Epithelial cell of proximal tubule (primary cell): ENCODE measurements around the gene RSPH6A. TPM values are rescaled to one million over a fixed set of nuclear protein-coding genes. Genes with fewer than 3 reads are reported as not detected.
"Not testable (repeated sequence)": the region's sequence is repeated elsewhere in the genome, so short reads cannot be mapped to it uniquely, and the experiment has no call there.

Experiments
- DNase-seq: peaks from one replicate; pipeline ENCODE4 v3.0.0-alpha.2; 2011; ENCODE audit warnings: low read depth
- H3K4me3 ChIP-seq: 2 replicates; pipeline ENCODE4 v1.5.1; 2011; ENCODE audit warnings: low read depth, mild to moderate bottlenecking, low read length
- total RNA-seq: library from RNA; depleted of rRNA; stranded (reverse); fragments of >200 nt; gene quantifications from 2 replicates; pipeline ENCODE4 v1.2.3, GENCODE V29; 2015
- TF ChIP-seq, protein P1 (sequence below): conservative IDR thresholded peaks from 2 replicates; pipeline ENCODE4 v1.5.1; 2012; ENCODE audit warnings: low read depth, mild to moderate bottlenecking, low read length

The RSPH6A gene
- total RNA-seq, 1 donor from 2014 or later: not detected

DNA sequence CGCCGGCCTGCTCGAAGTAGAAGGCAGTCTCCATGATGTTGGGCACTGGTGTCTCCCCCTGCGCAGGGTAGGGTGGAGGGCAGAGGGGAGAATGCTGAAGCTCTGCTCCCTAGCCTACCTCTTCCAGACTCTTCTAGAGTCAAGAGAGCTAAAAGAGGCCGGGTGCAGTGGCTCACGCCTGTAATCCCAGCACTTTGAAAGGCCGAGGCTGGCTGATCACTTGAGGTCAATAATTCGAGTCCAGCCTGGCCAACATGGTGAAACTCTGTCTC, 10.2 kb downstream of the RSPH6A start:
- TF ChIP-seq, protein P1, sequence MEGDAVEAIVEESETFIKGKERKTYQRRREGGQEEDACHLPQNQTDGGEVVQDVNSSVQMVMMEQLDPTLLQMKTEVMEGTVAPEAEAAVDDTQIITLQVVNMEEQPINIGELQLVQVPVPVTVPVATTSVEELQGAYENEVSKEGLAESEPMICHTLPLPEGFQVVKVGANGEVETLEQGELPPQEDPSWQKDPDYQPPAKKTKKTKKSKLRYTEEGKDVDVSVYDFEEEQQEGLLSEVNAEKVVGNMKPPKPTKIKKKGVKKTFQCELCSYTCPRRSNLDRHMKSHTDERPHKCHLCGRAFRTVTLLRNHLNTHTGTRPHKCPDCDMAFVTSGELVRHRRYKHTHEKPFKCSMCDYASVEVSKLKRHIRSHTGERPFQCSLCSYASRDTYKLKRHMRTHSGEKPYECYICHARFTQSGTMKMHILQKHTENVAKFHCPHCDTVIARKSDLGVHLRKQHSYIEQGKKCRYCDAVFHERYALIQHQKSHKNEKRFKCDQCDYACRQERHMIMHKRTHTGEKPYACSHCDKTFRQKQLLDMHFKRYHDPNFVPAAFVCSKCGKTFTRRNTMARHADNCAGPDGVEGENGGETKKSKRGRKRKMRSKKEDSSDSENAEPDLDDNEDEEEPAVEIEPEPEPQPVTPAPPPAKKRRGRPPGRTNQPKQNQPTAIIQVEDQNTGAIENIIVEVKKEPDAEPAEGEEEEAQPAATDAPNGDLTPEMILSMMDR: no peak
- DNase-seq: no peak
- H3K4me3 ChIP-seq: no peak overlapping the region

DNA sequence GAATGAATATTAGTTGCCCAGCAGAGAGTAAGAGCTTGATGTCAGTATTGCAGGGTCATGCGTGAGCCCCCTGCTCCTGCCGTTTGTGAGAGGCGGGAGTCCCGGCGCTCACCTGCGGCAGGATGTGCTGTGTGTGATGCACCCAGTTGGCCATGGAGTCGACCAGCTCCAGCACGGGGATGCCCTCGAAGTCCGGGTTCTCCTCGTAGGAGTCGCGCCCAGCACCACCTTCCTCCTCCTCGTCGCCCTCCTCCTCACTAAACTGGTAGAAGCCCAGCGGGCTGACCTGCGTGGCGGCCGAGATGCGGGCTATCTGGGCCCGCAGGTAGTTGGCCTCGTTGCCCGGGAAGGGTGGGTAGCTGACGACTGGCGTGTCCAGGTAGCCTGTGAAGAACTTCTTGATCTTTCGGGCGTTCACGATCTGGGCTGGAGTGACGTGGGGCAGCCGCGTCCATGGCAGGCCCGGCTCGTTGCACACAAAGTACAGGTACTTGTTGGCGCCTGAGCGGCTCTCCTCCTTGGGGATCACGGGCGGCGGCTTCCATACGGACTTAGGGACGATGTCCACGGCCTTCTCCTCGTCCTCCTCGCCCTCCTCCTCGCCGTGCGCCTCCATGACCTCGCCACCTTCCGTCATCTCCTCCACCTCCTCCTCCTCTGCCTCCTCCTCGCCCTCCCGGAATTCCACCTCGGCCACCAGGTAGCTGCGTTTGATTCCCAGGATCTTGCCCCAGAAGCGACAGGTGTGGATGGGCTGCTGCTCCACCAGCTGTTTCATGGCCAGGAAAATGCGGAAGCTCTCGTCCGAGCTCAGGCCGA, 10.8 kb downstream of the RSPH6A start:
- no peak overlapping the region for H3K4me3 ChIP-seq
- DNase-seq: no peak
- TF ChIP-seq, protein P1: no peak

DNA sequence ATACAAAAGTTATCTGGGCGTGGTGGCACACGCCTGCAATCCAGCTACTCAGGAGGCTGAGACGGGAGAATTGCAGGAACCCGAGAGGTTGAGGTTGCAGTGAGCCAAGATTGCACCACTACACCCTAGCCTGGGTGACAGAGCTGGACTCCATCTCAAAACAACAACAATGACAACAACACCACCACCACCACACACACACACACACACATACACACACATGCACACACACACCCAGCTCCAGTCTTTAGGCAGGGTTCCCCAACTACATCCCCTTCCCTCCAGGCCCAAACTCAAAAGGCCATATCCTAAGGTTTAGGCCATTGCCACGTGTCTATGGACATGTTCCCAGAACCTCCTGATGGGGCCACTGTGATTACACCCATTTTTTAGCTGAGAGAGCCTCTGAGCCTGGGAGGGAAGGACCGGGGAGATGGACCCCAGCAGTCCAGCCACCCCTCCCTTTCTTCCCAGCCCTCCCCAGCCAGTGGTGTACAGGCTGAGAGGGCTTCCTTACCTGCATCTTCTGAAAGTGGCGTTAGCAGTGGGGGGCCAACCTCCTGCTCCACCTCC, 13.4 kb downstream of the RSPH6A start:
- DNase-seq: no peak
- no peak overlapping the region for H3K4me3 ChIP-seq
- TF ChIP-seq, protein P1: no peak

DNA sequence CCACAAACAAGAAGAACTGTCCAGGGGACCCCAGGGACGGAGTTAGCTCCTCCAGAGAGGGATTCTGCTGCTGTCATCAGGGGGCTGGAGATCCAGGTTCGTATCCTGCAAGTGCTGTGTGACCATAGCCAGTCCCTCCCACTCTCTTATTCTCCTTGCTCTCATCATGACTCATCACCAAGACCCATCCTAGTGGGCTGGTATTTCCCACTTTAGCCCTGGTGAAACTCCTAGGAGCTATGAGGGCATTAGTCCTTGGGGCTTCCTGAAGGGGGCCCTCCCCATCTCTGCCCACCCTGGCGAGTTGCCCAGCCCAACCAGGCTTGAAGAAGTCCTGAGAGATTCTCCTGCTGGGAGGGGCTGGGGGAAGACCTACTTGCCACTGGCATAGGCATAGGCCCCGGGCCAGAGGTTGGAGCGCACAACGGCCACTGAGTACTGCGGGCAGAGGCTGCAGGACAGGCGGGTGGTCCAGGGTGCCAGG, 15.0 kb downstream of the RSPH6A start:
- DNase-seq: no peak
- TF ChIP-seq, protein P1: no peak
- no peak overlapping the region for H3K4me3 ChIP-seq

DNA sequence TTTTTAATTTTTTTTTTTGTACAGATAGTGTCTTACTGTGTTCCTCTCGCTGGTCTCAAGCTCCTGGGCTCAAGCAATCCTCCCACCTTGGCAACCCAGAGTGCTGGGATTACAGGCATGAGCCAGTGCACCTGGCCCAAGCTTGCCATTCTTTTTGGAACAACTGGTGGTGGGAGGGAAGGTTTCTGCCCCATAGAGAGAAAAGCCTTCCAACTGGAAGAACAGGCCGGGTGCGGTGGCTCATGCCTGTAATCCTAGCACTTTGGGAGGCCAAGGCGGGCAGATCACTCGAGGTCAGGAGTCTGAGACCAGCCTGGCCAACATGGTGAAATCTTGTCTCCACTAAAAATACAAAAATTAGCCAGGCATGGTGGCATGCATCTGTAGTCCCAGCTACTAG, 15.6 kb downstream of the RSPH6A start:
- DNase-seq, H3K4me3 ChIP-seq: not testable (repeated sequence)

DNA sequence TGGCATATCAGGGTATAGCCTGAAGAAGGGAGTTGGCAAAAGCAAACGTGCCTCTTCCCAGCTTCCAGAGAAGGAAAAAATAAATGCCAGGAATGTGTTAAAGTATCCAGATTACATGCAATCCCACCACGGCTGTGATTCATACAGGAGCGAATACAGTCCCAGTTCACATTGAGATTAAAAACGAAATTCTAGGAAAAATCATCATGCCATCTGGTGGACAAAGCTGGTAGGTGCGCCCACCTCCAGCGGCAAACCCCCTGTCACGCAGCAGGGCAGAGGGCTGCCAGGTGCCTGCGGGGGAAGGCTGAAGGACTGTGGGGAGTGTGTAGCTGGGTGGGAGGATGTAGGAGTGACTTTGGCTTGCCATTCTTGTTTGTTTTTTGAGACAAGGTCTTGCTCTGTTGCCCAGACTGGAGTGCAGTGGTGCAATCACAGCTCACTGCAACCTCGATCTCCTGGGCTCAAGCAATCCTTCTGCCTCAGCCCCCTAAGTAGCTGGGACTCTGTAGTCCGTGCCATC, 16.1 kb downstream of the RSPH6A start:
- no peak for DNase-seq
- TF ChIP-seq, protein P1: peak; percentile 74
- H3K4me3 ChIP-seq: no peak overlapping the region

DNA sequence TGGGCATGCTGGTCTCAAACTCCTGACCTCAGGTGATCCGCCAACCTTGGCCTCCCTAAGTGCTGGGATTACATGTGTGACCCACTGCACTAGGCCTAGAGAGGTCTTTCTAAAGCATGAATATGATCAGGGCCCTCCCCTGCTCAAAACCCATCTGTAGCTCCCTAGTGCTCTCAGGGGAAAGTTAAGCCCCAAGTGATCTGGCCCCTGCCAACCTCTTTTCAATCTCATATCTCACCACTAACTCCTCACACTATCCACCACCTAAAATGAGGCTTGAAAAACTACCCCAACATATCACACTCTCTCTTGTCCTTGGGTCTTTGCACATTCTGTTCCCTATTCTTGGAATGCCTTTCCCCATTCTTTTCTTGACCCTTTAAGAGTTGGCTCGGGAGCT, 20.5 kb downstream of the RSPH6A start:
- no peak for DNase-seq
- H3K4me3 ChIP-seq: no peak overlapping the region
- TF ChIP-seq, protein P1: no peak
